Measurements from ENCODE around the gene INHBB. TPM values are rescaled to one million over a fixed set of nuclear protein-coding genes. Genes with fewer than 3 reads are reported as not detected.

INHBB gene
- total RNA-seq, 4 donors from 2014 or later: 12.3 to 27.5 (median 23.6) TPM

DNA sequence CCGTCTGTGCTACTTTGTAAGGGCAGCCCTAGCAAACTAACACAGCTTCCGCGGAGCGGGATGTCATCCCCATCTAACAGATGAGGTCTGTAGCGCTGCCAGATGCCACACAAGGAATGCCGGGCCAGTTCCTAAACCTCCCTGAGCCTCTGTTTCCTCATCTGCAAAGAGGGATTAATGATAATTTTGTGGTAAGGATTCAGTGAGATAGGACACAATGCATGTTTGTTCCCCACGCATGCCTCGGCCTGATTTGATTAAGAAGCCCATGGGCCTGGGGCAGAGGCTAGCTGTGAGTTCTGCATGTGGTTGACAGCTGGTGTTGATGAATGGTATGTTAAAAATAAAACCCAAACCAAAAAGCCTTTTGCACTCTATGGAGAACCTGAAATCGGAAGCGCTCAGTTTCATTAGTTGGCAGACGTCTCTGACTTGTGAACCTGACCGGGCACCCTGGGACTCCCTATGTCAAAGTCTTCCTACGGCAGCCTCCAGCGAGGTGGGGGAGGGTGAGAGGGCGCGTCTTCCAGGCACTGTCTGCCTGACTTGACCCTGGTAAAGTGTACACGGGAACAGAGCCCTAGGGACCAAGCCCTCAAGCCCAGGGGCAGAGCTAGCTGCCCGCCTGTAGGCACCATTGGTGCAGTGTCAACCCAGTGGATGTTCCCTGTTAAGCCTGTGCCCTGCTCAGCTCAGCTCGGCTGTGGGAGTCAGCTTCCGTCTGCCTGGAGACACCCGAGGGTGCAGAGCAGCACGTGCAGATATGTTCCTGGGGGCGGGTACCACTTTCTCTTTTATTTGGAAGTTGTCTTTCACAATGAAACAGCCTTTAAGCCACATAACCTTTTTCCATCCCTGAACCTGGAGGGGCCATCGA lies 14.8 kb upstream of the INHBB start:
- Histone ChIP-seq H3K9me3 (no peaks in the 10 kb centered on the region), H3K4me1 (no peaks in the 10 kb centered on the region), H3K4me3 (replicated peaks in 1 of 3) (no peak overlapping the region), H3K36me3 (no peaks in the 10 kb centered on the region), H3K27ac (no peak overlapping the region), H3K27me3 (no peaks in the 10 kb centered on the region)
- intact Hi-C loops (cut with DNase I): no loop called here
- 86 to 88% methylated on average over 22 to 23 of the region's 24 CpGs for WGBS, 2 donors
- no peak for DNase-seq
- TF ChIP-seq POLR2A (IDR thresholded peaks at IDR 0.05): no peak
- TF ChIP-seq, protein P1, sequence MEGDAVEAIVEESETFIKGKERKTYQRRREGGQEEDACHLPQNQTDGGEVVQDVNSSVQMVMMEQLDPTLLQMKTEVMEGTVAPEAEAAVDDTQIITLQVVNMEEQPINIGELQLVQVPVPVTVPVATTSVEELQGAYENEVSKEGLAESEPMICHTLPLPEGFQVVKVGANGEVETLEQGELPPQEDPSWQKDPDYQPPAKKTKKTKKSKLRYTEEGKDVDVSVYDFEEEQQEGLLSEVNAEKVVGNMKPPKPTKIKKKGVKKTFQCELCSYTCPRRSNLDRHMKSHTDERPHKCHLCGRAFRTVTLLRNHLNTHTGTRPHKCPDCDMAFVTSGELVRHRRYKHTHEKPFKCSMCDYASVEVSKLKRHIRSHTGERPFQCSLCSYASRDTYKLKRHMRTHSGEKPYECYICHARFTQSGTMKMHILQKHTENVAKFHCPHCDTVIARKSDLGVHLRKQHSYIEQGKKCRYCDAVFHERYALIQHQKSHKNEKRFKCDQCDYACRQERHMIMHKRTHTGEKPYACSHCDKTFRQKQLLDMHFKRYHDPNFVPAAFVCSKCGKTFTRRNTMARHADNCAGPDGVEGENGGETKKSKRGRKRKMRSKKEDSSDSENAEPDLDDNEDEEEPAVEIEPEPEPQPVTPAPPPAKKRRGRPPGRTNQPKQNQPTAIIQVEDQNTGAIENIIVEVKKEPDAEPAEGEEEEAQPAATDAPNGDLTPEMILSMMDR (IDR thresholded peaks at IDR 0.05): no peak

DNA sequence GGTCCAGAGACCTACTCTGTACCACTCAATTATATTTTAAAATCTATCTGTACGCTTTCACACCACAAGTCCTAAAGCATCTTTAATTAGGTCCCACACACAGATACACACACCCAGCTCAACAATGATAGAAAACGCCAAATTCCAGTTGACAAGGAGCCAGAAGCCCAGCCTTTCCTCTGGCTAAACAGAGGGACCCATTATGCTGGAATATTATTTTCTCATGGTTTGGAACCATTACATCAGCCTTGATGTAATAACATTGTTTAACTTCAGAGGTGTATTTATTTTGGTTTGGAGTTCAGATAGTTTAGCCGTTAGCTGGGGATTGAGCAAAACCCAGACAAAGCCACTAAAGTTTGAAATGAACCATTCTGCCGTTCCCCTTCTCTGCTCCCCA lies 14.0 kb upstream of the INHBB start:
- no peak for DNase-seq
- Histone ChIP-seq H3K9me3 (no peaks in the 10 kb centered on the region), H3K36me3 (no peaks in the 10 kb centered on the region), H3K4me3 (replicated peaks in 1 of 3) (no peak overlapping the region), H3K27me3 (no peaks in the 10 kb centered on the region), H3K27ac (no peak overlapping the region), H3K4me1 (no peaks in the 10 kb centered on the region)
- TF ChIP-seq, protein P1 (IDR thresholded peaks at IDR 0.05): no peak
- TF ChIP-seq POLR2A (IDR thresholded peaks at IDR 0.05): no peak
- WGBS, 2 donors: 68 to 81% methylated on average over 4 of the region's 4 CpGs
- intact Hi-C loops (cut with DNase I): no loop called here

DNA sequence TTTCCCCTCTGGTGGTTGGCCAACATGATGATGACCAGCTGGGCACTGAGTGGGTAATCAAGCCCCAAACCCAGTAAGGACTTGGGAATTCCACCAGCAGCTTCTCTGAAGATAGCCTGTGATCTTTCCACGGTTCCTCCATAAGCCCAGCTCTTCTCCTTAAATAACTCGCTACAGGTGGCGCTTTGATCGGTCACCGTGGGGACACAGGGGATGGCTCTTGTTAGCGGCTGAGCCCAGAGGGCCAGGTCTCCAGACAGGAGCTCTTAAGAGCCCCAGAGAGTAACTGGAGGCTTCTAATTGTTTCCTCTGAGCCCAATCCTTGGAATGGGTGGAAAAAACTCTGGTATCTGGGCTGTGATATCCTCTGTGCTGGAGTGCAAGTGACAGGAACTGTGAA lies 13.6 kb upstream of the INHBB start:
- Histone ChIP-seq H3K27me3 (no peaks in the 10 kb centered on the region), H3K27ac (no peak overlapping the region), H3K4me1 (no peaks in the 10 kb centered on the region), H3K9me3 (no peaks in the 10 kb centered on the region), H3K36me3 (no peaks in the 10 kb centered on the region), H3K4me3 (replicated peaks in 1 of 3) (no peak overlapping the region)
- no peak for TF ChIP-seq POLR2A (IDR thresholded peaks at IDR 0.05)
- TF ChIP-seq, protein P1 (IDR thresholded peaks at IDR 0.05): no peak
- intact Hi-C loops (cut with DNase I): no loop called here
- DNase-seq: no peak
- 67 to 75% methylated on average over 6 of the region's 6 CpGs for WGBS, 2 donors

- DNase-seq: no peak
- H3K36me3 ChIP-seq: no peaks in the 10 kb centered on the region
- no peaks in the 10 kb centered on the region for H3K9me3 ChIP-seq
- intact Hi-C loops (cut with DNase I): no loop called here
- no peak overlapping the region for H3K27ac ChIP-seq
- no peaks in the 10 kb centered on the region for H3K27me3 ChIP-seq
- no peak for TF ChIP-seq POLR2A (IDR thresholded peaks at IDR 0.05)
- TF ChIP-seq, protein P1 (IDR thresholded peaks at IDR 0.05): no peak
- no peak overlapping the region for H3K4me3 ChIP-seq (replicated peaks in 1 of 3)
- WGBS, 2 donors: 100% methylated on average over 1 of the region's 1 CpG
- no peaks in the 10 kb centered on the region for H3K4me1 ChIP-seq
These were observed 11.9 kb upstream of the INHBB start for GRCh38 chr2:120334068-120334467.

DNA sequence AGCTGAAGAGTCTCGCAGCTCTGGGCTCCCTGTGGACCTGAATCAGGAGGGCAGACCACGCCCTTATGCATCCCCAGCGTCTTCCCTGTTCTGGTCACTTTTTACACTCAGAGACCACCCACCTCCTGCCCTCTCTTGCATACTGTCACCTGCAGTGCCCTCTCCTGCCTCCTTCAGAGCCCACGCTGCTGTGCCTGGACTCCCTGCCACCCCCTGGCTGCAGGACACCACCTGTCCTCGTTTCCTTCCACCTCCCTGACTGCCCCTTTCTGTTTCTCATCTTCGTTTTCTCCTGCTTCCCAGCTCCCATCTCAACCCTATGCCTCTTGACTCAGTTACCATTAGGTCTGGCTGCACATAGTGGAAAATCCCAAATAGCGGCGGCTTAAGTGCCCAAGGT lies 9.2 kb upstream of the INHBB start:
- H3K27me3 ChIP-seq: no peaks in the 10 kb centered on the region
- H3K4me1 ChIP-seq: no peaks in the 10 kb centered on the region
- intact Hi-C loops (cut with DNase I): no loop called here
- H3K9me3 ChIP-seq: no peaks in the 10 kb centered on the region
- DNase-seq: no peak
- TF ChIP-seq, protein P1 (IDR thresholded peaks at IDR 0.05): no peak
- no peak for TF ChIP-seq POLR2A (IDR thresholded peaks at IDR 0.05)
- WGBS, 2 donors: 78 to 85% methylated on average over 8 of the region's 8 CpGs
- H3K36me3 ChIP-seq: no peaks in the 10 kb centered on the region
- no peak overlapping the region for H3K27ac ChIP-seq
- H3K4me3 ChIP-seq (replicated peaks in 1 of 3): no peak overlapping the region

Data from thyroid gland (tissue), 4 donors.